Measurements from ENCODE around the gene CLIC1. TPM values are rescaled to one million over a fixed set of nuclear protein-coding genes. Genes with fewer than 3 reads are reported as not detected.

CLIC1 gene
- total and polyA plus RNA-seq, 2 experiments from 2014 or later: 463 to 599 TPM

- Histone ChIP-seq H3K27ac (peak overlapping the region; percentile 90), H3K36me3 (replicated peaks; ENCODE audit: insufficient read depth, low read depth) (no peaks in the 10 kb centered on the region), H2AFZ (peak overlapping the region; percentile 55), H3K9me3 (ENCODE audit: low read depth) (no peaks in the 10 kb centered on the region), H3K27me3 (no peaks in the 10 kb centered on the region), H3K4me3 (no peak overlapping the region), H3K9me2 (replicated peaks; ENCODE audit: insufficient read depth) (no peaks in the 10 kb centered on the region), H3K79me2 (no peaks in the 10 kb centered on the region), H3K4me1 (ENCODE audit: insufficient read depth) (peaks cover 25% of the 10 kb centered on the region), H3K4me2 (peak overlapping the region; percentile 60), H4K20me1 (ENCODE audit: insufficient read depth, poor library complexity, severe bottlenecking) (no peaks in the 10 kb centered on the region)
- DNase-seq (ENCODE audit: low spot score): no peak
- WGBS (ENCODE audit: low lambda C conversion rate, missing lambda C conversion rate): 59% methylated on average over 4 of the region's 4 CpGs
- TF ChIP-seq CTCF (IDR thresholded peaks at IDR 0.05; ENCODE audit: poor library complexity) (no peak), EZH2 (IDR thresholded peaks at IDR 0.05; ENCODE audit: borderline replicate concordance) (no peak), EZH2phosphoT487 (IDR thresholded peaks at IDR 0.05; ENCODE audit: low read depth, severe bottlenecking, unreplicated experiment) (no peak)
Measured at GRCh38 chr6:31713465-31713864, 22.9 kb downstream of the CLIC1 start.

- Histone ChIP-seq H3K27me3 (no peaks in the 10 kb centered on the region), H4K20me1 (ENCODE audit: insufficient read depth, poor library complexity, severe bottlenecking) (no peaks in the 10 kb centered on the region), H3K9me2 (replicated peaks; ENCODE audit: insufficient read depth) (no peaks in the 10 kb centered on the region), H3K4me1 (ENCODE audit: insufficient read depth) (peaks cover 25% of the 10 kb centered on the region), H2AFZ (no peak overlapping the region), H3K4me2 (no peak overlapping the region), H3K4me3 (no peak overlapping the region), H3K9me3 (ENCODE audit: low read depth) (no peaks in the 10 kb centered on the region), H3K79me2 (no peaks in the 10 kb centered on the region), H3K36me3 (replicated peaks; ENCODE audit: insufficient read depth, low read depth) (no peaks in the 10 kb centered on the region), H3K27ac (no peak overlapping the region)
- 93% methylated on average over 8 of the region's 8 CpGs for WGBS (ENCODE audit: low lambda C conversion rate, missing lambda C conversion rate)
- TF ChIP-seq CTCF (IDR thresholded peaks at IDR 0.05; ENCODE audit: poor library complexity) (no peak), EZH2phosphoT487 (IDR thresholded peaks at IDR 0.05; ENCODE audit: low read depth, severe bottlenecking, unreplicated experiment) (no peak), EZH2 (IDR thresholded peaks at IDR 0.05; ENCODE audit: borderline replicate concordance) (no peak)
- no peak for DNase-seq (ENCODE audit: low spot score)
Measured at GRCh38 chr6:31712296-31712695, 24.0 kb downstream of the CLIC1 start.

- H3K9me2 ChIP-seq (replicated peaks; ENCODE audit: insufficient read depth): no peaks in the 10 kb centered on the region
- H3K36me3 ChIP-seq (replicated peaks; ENCODE audit: insufficient read depth, low read depth): no peaks in the 10 kb centered on the region
- H4K20me1 ChIP-seq (ENCODE audit: insufficient read depth, poor library complexity, severe bottlenecking): no peaks in the 10 kb centered on the region
- H3K4me1 ChIP-seq (ENCODE audit: insufficient read depth): peaks cover 25% of the 10 kb centered on the region
- no peak overlapping the region for H3K27ac ChIP-seq
- no peak for DNase-seq (ENCODE audit: low spot score)
- H3K27me3 ChIP-seq: no peaks in the 10 kb centered on the region
- no peak overlapping the region for H3K4me3 ChIP-seq
- 85% methylated on average over 8 of the region's 8 CpGs for WGBS (ENCODE audit: low lambda C conversion rate, missing lambda C conversion rate)
- H2AFZ ChIP-seq: no peak overlapping the region
- no peaks in the 10 kb centered on the region for H3K9me3 ChIP-seq (ENCODE audit: low read depth)
- TF ChIP-seq EZH2 (IDR thresholded peaks at IDR 0.05; ENCODE audit: borderline replicate concordance) (no peak), EZH2phosphoT487 (IDR thresholded peaks at IDR 0.05; ENCODE audit: low read depth, severe bottlenecking, unreplicated experiment) (no peak), CTCF (IDR thresholded peaks at IDR 0.05; ENCODE audit: poor library complexity) (no peak)
- no peak overlapping the region for H3K4me2 ChIP-seq
- H3K79me2 ChIP-seq: no peaks in the 10 kb centered on the region
Measured at GRCh38 chr6:31711233-31711632, 25.1 kb downstream of the CLIC1 start.
